GM21360 (cell line): ENCODE measurements around the gene MALL.
"Not testable (repeated sequence)": the region's sequence is repeated elsewhere in the genome, so short reads cannot be mapped to it uniquely, and the experiment has no call there.

ENCODE experiments used
- ATAC-seq: cut with Tn5 transposase; IDR thresholded peaks from one replicate; pipeline ENCODE4 v1.9.1; 2021; ENCODE audit warnings: mild to moderate bottlenecking, moderate library complexity; ENCODE audit not compliant: unreplicated experiment

Gene MALL

GRCh38 chr2:110099471-110100225 is 16.0 kb downstream of the MALL start:
- no peak for ATAC-seq

- ATAC-seq, result no peak
These were observed 16.6 kb downstream of the MALL start for GRCh38 chr2:110099038-110099425.

DNA sequence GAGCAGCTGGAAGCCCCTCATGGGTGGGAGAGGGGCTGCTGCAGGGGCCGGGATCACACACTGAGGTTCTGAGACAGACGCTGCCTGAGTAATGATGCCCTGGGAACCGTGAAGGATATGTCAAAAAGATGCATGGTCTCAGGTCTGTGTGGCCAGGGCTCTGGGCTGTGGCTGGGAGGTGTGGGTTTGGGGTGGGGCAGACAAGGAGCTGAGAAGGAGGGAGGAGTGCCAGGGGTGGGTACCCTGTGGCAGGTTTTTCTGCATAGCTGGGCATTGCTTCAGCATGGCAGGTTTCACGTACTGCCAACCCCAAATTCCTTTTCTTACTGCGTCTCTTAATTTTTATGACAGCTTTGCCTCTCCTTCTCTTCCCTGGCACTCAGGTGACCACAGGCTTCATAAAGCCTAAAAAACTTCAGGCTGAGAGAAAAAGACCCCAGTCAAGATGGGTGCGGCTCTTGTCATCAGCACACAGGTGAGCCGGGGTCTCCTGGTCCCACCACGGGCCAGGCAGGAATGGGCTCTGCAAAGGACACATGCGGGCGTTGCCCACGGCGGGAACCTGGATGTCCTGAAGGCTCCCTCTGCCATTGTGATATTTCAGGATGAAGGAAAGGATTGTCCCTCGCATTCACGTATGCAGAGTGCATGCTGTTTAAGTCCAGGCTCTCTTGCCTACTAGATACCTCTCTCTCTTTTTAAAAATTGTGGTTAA is 18.0 kb downstream of the MALL start:
- no peak for ATAC-seq

DNA sequence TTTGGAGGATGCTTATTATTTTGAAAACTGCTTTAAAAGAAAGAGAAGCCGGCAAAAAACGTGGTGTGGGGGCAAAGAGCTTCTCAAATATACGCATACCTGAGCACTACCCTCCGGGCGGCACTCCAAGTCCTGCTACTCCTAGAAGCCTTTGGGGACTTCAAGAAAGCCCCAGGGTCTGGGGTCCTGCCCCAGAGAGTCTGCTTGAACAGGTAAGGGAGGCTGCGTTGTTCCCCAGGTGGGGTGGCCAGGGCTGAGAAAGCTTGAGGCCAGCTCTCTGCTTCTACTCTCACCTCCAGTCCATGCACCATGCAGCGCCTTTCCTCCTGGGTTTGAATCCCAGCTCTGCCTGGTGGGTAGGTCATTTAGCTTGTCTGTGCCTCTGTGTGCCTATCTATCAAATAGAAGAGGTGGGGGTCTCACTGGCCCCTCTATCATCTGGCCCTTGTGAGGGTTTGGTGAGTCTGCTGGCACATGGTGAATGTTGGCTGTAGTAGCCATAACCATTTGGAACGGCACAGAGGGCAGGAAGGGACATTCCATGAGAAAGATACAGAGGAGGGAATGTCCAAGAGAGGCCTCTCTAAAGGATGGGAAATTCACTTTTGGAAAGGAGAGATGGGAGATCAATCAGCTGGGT is 19.5 kb downstream of the MALL start:
- no peak for ATAC-seq

DNA sequence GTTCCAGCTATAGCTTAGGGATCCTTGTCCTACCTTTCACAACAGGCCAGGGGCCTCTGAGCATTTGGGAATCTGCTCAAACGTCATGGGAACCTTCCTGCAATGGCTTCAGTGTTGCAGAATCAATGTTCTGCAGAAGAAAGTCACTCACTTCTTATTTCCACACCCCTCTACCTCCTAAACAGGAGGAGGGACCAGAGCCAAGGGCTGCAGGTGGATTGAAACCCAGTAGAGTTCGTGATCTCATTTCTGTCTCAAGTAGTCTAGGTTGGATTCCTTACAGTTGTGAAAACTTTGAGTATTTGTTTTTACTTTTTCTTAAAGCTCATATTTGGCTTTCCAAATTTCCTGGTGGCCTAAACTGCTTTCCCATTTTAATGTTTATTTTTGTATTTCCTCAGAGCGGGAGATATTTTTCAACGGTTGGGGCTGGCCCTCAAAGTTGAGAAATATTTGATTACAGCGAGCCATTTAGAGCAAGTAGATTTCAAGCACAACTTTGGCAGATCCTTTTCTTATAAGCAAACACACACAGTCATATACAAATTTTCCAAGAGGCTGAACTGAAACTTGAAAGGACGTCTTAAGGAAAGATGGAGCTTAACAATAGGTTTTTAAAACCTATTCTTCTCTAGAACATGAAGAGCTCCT is 20.6 kb downstream of the MALL start:
- ATAC-seq, result not testable (repeated sequence)

GRCh38 chr2:110093924-110094323 is 21.7 kb downstream of the MALL start:
- not testable (repeated sequence) for ATAC-seq

GRCh38 chr2:110090164-110090563 is 25.5 kb downstream of the MALL start:
- ATAC-seq, result not testable (repeated sequence)

GRCh38 chr2:110083757-110084156 is 31.9 kb downstream of the MALL start:
- ATAC-seq, result not testable (repeated sequence)

- not testable (repeated sequence) for ATAC-seq
These were observed 32.5 kb downstream of the MALL start for GRCh38 chr2:110083162-110083561.

- not testable (repeated sequence) for ATAC-seq
These were observed 37.5 kb downstream of the MALL start for GRCh38 chr2:110078104-110078503.

DNA sequence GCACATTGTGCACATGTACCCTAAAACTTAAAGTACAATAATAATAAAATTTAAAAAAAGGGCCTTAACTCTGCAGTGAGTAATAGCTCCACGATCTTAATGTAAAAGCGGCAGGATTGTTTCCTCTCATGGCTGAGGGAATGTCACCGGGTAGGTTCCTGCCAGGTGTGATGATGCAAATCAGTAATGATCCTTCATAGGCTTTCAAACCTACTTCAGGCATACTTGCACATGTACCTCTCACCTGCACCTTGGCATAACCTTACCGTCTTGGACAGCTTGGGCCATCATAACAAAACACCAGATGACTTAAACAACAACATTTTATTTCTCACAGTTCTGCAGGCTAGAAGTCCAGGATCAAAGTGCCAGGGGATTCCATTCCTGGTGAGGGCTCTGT is 39.7 kb downstream of the MALL start:
- not testable (repeated sequence) for ATAC-seq

DNA sequence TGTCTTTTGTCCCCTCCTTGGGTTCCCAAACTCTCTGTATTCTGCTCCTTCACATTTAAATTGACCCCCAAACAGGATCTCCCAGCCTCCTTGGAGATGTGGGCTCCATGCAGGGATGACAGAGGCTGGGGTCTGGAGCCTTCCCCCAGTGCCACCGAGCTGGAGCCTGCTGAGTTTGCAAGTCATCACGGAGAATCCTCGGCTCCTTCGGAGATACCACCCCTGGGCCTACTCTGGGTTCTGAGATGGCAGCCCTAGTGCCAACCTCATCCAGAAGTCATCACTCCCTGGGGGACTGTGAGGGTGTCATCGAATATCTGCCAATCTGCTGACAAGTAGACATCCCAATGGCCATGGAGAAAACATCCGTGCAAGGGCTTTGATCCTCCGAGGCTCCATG is 45.8 kb downstream of the MALL start:
- not testable (repeated sequence) for ATAC-seq

- ATAC-seq, result not testable (repeated sequence)
These were observed 47.5 kb downstream of the MALL start for GRCh38 chr2:110068153-110068552.

DNA sequence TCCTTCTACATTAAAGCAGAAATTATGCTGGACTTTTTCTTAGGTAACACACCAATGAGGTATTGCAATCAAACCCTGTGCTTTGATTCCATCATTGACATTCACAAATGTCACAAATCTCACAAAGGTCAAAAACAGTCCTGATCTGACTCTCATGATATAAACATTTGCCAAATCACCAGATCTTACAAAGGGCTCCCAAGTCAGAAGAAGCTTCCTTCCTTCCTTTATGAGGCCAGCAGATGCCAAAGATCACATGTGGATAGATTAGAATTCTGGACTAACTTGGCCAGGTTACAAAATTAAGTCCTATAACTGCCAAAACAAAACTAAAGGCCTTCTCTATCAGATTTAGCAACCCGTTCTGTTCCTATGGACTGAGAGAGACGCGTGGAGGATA is 53.3 kb downstream of the MALL start:
- not testable (repeated sequence) for ATAC-seq

DNA sequence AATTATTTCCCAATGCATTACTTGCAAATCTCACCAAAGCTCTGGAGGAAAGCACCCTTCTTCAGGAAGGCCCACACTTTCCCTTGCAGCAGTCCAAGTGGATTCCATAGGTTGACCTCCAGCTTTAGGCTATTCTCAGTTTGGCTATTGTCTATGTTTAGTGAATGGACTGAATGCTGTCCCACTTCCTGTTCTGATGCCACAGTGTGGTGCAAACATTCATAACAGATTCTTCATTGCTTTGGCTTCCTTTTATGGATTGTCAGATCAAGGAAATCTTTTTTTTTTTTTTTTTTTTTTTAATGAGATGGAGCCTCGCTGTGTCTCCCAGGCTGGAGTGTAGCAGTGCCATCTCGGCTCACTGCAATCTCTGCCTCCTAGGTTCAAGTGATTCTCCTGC is 55.1 kb downstream of the MALL start:
- not testable (repeated sequence) for ATAC-seq

GRCh38 chr2:110059694-110060358 is 55.8 kb downstream of the MALL start:
- not testable (repeated sequence) for ATAC-seq

- not testable (repeated sequence) for ATAC-seq
These were observed 56.5 kb downstream of the MALL start for GRCh38 chr2:110059009-110059693.

- not testable (repeated sequence) for ATAC-seq
These were observed 57.6 kb downstream of the MALL start for GRCh38 chr2:110058034-110058433.

GRCh38 chr2:110055819-110056408 is 59.7 kb downstream of the MALL start:
- ATAC-seq, result not testable (repeated sequence)
